Trophoblast cell (in vitro differentiated cells and primary cell): ENCODE data around the gene KCTD15.

Source experiments
- DNase-seq, 2 donors: peaks; one replicate each; pipeline ENCODE4 v3.0.0-alpha.2; 2016
- H2AFZ ChIP-seq: 2 replicates; pipeline ENCODE4 v1.6.1; 2013; ENCODE audit warnings: low read length, moderate library complexity, mild to moderate bottlenecking; ENCODE audit not compliant: insufficient read depth, poor library complexity
- H2AK5ac ChIP-seq: 2 replicates; pipeline ENCODE4 v1.6.1; 2013; ENCODE audit warnings: mild to moderate bottlenecking, low read length
- H2BK120ac ChIP-seq: 2 replicates; pipeline ENCODE4 v1.6.1; 2013; ENCODE audit warnings: low read length, mild to moderate bottlenecking, moderate library complexity; ENCODE audit not compliant: insufficient read depth, poor library complexity
- H2BK12ac ChIP-seq: 2 replicates; pipeline ENCODE4 v1.6.1; 2013; ENCODE audit warnings: mild to moderate bottlenecking, low read length, moderate library complexity
- H2BK5ac ChIP-seq: 2 replicates; pipeline ENCODE4 v1.6.1; 2013; ENCODE audit warnings: low read length, low read depth, moderate library complexity, mild to moderate bottlenecking; ENCODE audit not compliant: poor library complexity
- H3K14ac ChIP-seq: 2 replicates; pipeline ENCODE4 v1.6.1; 2013; ENCODE audit warnings: mild to moderate bottlenecking, low read length
- H3K18ac ChIP-seq: 2 replicates; pipeline ENCODE4 v1.6.1; 2013; ENCODE audit warnings: mild to moderate bottlenecking, low read length
- H3K23ac ChIP-seq: 2 replicates; pipeline ENCODE4 v1.6.1; 2013; ENCODE audit warnings: low read length
- H3K27ac ChIP-seq: 2 replicates; pipeline ENCODE4 v1.5.1; 2013; ENCODE audit warnings: low read depth, mild to moderate bottlenecking, inconsistent platforms, low read length, moderate library complexity
- H3K27me3 ChIP-seq: 2 replicates; pipeline ENCODE4 v1.6.1; 2013; ENCODE audit warnings: inconsistent platforms, mild to moderate bottlenecking, low read length, moderate library complexity; ENCODE audit not compliant: insufficient read depth
- H3K36me3 ChIP-seq, 2 experiments: 1 replicate in 1 of 2; 2 replicates in 1 of 2; pipeline ENCODE4 v1.6.1; 2013; ENCODE audit warnings: low read length in 2 of 2, mild to moderate bottlenecking in 2 of 2, moderate library complexity in 1 of 2; ENCODE audit not compliant: insufficient read depth in 2 of 2, control insufficient read depth in 1 of 2
- H3K4ac ChIP-seq: 2 replicates; pipeline ENCODE4 v1.6.1; 2013; ENCODE audit warnings: low read depth, mild to moderate bottlenecking, low read length, moderate library complexity
- H3K4me1 ChIP-seq, 2 experiments: 1 replicate in 1 of 2; 2 replicates in 1 of 2; pipeline ENCODE4 v1.6.1; 2013; ENCODE audit warnings: low read length in 2 of 2, mild to moderate bottlenecking in 2 of 2, moderate library complexity in 1 of 2; ENCODE audit not compliant: insufficient read depth in 2 of 2, control insufficient read depth in 1 of 2
- H3K4me2 ChIP-seq: 2 replicates; pipeline ENCODE4 v1.6.1; 2013; ENCODE audit warnings: inconsistent platforms, mild to moderate bottlenecking, low read length, moderate library complexity
- H3K4me3 ChIP-seq: 2 replicates; pipeline ENCODE4 v1.5.1; 2013; ENCODE audit warnings: mild to moderate bottlenecking, low read depth, low read length, inconsistent platforms
- H3K79me1 ChIP-seq: one replicate; pipeline ENCODE4 v1.6.1; 2013; ENCODE audit warnings: low read length
- H3K79me2 ChIP-seq: 2 replicates; pipeline ENCODE4 v1.6.1; 2013; ENCODE audit warnings: low read length, mild to moderate bottlenecking; ENCODE audit not compliant: control insufficient read depth, insufficient read depth, poor library complexity
- H3K9ac ChIP-seq: 2 replicates; pipeline ENCODE4 v1.6.1; 2013; ENCODE audit warnings: mild to moderate bottlenecking, low read length
- H3K9me3 ChIP-seq: 2 replicates; pipeline ENCODE4 v1.6.1; 2013; ENCODE audit warnings: low read depth, mild to moderate bottlenecking, control low read depth, inconsistent platforms, low read length; ENCODE audit not compliant: insufficient read depth
- H4K12ac ChIP-seq: 2 replicates; pipeline ENCODE4 v1.6.1; 2013; ENCODE audit warnings: low read depth, mild to moderate bottlenecking, low read length, moderate library complexity
- H4K8ac ChIP-seq: 2 replicates; pipeline ENCODE4 v1.6.1; 2013; ENCODE audit warnings: low read depth, mild to moderate bottlenecking, low read length, moderate library complexity
- H4K91ac ChIP-seq: one replicate; pipeline ENCODE4 v1.6.1; 2013; ENCODE audit warnings: low read depth, mild to moderate bottlenecking, low read length, moderate library complexity
- WGBS: extraction: QIAGEN DNeasy Blood & Tissue Kit; methylation state at CpG from one replicate; pipeline ENCODE4 v1.1.7; 2013; ENCODE audit warnings: missing lambda C conversion rate; ENCODE audit not compliant: insufficient read length, insufficient coverage; ENCODE audit errors: extremely low coverage; 5-methylcytosine and 5-hydroxymethylcytosine counted together

The KCTD15 gene

DNA sequence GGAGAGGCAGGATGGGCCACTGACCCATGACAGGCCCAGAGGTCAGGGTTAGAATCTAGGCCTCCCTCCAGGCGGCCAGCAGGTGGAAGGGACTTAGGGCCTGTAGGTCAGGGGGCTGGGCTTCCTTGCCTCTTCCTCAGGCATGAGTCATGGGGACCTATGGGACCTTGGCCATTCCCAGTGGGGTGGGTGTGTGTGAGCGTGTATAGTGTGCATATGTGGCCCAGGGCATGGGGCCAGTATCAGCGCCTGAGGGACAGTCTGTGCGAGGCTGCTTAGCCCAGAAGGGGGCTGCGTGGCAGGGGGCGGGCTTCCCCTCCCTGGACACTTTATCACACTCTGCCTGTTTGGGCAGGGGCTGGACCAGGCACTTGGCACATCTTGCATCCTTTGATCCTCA, 13.3 kb downstream of the KCTD15 start:
- Histone ChIP-seq H2AFZ (no peak overlapping the region), H2BK120ac (no peak overlapping the region), H3K4me2 (no peak overlapping the region), H4K8ac (no peak overlapping the region), H2BK5ac (no peak overlapping the region), H3K4ac (no peak overlapping the region), H3K23ac (no peak overlapping the region), H3K4me3 (no peak overlapping the region), H3K9ac (no peak overlapping the region), H3K9me3 (peaks cover 2% of the 10 kb centered on the region), H3K36me3 (peaks cover 54 to 65% of the 10 kb centered on the region in 2 experiments), H2BK12ac (no peak overlapping the region), H2AK5ac (no peak overlapping the region), H3K18ac (no peak overlapping the region), H3K14ac (no peak overlapping the region), H3K79me1 (no peaks in the 10 kb centered on the region), H4K12ac (no peak overlapping the region), H3K79me2 (no peaks in the 10 kb centered on the region), H3K4me1 (peaks cover 9 to 14% of the 10 kb centered on the region in 2 experiments), H3K27me3 (no peaks in the 10 kb centered on the region), H3K27ac (no peak overlapping the region), H4K91ac (no peak overlapping the region)
- no CpG with 5 or more reads among the region's 6 CpGs for WGBS
- DNase-seq, result no peak

DNA sequence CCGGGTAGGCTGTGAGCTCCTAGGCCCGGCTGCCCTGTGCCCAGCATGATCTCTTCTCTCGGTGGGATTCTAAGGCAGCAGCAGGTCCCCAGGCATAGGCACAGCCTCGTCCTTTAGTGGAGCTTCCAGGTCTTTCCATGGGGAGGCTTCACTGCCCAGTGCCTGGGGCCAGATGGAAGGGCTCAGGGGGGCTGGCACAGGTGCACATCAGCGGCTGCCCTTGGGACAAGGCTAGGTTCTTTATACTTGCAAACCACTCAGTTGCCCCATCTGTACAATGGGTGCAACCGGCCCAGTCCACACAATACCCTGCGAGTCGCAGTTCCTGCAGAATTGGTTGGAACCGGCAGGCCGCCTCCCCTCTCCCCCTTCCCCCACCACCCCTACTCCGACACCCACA, 14.2 kb downstream of the KCTD15 start:
- Histone ChIP-seq H2BK12ac (no peak overlapping the region), H3K18ac (no peak overlapping the region), H3K4me1 (peaks cover 9 to 14% of the 10 kb centered on the region in 2 experiments), H3K27ac (no peak overlapping the region), H3K9me3 (peaks cover 2% of the 10 kb centered on the region), H3K36me3 (peaks cover 47 to 56% of the 10 kb centered on the region in 2 experiments), H3K79me1 (no peaks in the 10 kb centered on the region), H3K4ac (no peak overlapping the region), H2AK5ac (no peak overlapping the region), H3K14ac (no peak overlapping the region), H2BK120ac (no peak overlapping the region), H3K4me3 (no peak overlapping the region), H4K8ac (no peak overlapping the region), H2BK5ac (no peak overlapping the region), H3K4me2 (no peak overlapping the region), H2AFZ (no peak overlapping the region), H3K23ac (no peak overlapping the region), H4K12ac (no peak overlapping the region), H3K9ac (no peak overlapping the region), H3K27me3 (no peaks in the 10 kb centered on the region), H4K91ac (no peak overlapping the region), H3K79me2 (no peaks in the 10 kb centered on the region)
- WGBS, result no CpG with 5 or more reads among the region's 11 CpGs
- no peak for DNase-seq

DNA sequence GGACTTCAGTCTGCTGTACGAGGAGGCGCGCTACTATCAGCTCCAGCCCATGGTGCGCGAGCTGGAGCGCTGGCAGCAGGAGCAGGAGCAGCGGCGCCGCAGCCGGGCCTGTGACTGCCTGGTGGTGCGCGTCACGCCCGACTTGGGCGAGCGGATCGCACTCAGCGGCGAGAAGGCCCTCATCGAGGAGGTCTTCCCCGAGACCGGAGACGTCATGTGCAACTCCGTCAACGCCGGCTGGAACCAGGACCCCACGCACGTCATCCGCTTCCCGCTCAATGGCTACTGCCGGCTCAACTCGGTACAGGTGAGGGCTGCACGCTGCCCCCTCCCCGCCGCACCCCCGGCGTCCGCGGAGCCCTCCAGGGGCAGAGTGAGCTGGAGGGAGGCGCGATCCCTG, 14.6 kb downstream of the KCTD15 start:
- H2BK5ac ChIP-seq, result no peak overlapping the region
- H3K4ac ChIP-seq, result no peak overlapping the region
- H3K79me2 ChIP-seq, result no peaks in the 10 kb centered on the region
- H2AFZ ChIP-seq, result no peak overlapping the region
- H3K4me1 ChIP-seq, result peaks cover 9 to 14% of the 10 kb centered on the region in 2 experiments
- H3K18ac ChIP-seq, result no peak overlapping the region
- no peak overlapping the region for H3K14ac ChIP-seq
- H4K91ac ChIP-seq, result no peak overlapping the region
- no peak overlapping the region for H2AK5ac ChIP-seq
- no peak overlapping the region for H4K12ac ChIP-seq
- H3K4me2 ChIP-seq, result no peak overlapping the region
- H3K9ac ChIP-seq, result no peak overlapping the region
- no peak overlapping the region for H3K27ac ChIP-seq
- H3K27me3 ChIP-seq, result no peaks in the 10 kb centered on the region
- H4K8ac ChIP-seq, result no peak overlapping the region
- no peak overlapping the region for H2BK120ac ChIP-seq
- H3K36me3 ChIP-seq, result peaks cover 43 to 52% of the 10 kb centered on the region in 2 experiments
- WGBS, result no CpG with 5 or more reads among the region's 41 CpGs
- H3K79me1 ChIP-seq, result no peaks in the 10 kb centered on the region
- H3K9me3 ChIP-seq, result peaks cover 2% of the 10 kb centered on the region
- no peak overlapping the region for H3K23ac ChIP-seq
- DNase-seq, result no peak
- no peak overlapping the region for H3K4me3 ChIP-seq
- H2BK12ac ChIP-seq, result no peak overlapping the region

DNA sequence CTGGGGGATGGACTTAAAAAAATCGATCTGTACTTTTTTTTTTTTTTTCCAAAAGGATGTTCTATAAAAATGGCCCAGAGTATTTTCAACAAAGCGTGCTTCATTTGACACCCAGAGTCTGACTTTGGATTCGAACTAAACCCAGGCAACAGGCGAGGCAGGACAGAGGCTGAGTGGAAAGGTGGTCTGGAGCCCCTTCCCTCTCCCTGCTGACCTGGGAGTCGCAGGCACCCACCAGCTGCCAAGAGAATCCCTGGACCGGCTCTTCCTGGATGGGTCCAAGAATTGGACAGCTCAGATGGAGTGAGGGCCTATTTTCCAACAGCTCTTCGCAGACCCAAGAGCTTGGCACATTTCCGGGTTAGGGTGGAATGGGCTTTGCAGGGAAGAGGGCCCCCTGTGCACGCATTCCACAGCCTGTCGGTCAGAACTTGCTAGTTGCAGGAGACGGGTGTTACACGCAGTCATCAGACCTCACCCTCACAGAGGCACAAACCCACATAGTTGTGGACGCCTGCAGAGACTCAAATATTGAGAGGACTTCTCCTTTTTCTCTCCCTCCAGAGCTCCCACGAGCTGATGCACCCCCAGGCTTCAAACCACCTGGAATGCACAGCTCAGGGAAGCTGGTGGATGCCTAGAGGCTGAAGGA, 15.2 kb downstream of the KCTD15 start:
- no peaks in the 10 kb centered on the region for H3K27me3 ChIP-seq
- no peak overlapping the region for H3K4me3 ChIP-seq
- H3K14ac ChIP-seq, result no peak overlapping the region
- no peak overlapping the region for H2AK5ac ChIP-seq
- peaks cover 9 to 14% of the 10 kb centered on the region in 2 experiments for H3K4me1 ChIP-seq
- no peak overlapping the region for H3K9ac ChIP-seq
- no peaks in the 10 kb centered on the region for H3K79me2 ChIP-seq
- peaks cover 37 to 46% of the 10 kb centered on the region in 2 experiments for H3K36me3 ChIP-seq
- H2BK12ac ChIP-seq, result no peak overlapping the region
- no peaks in the 10 kb centered on the region for H3K9me3 ChIP-seq
- WGBS, result no CpG with 5 or more reads among the region's 14 CpGs
- no peak overlapping the region for H2BK120ac ChIP-seq
- no peak overlapping the region for H4K8ac ChIP-seq
- H4K12ac ChIP-seq, result no peak overlapping the region
- H4K91ac ChIP-seq, result no peak overlapping the region
- no peak overlapping the region for H3K18ac ChIP-seq
- no peaks in the 10 kb centered on the region for H3K79me1 ChIP-seq
- H3K4ac ChIP-seq, result no peak overlapping the region
- no peak overlapping the region for H2AFZ ChIP-seq
- H3K4me2 ChIP-seq, result no peak overlapping the region
- no peak overlapping the region for H3K23ac ChIP-seq
- no peak overlapping the region for H2BK5ac ChIP-seq
- no peak overlapping the region for H3K27ac ChIP-seq
- no peak for DNase-seq
